ENCODE measurements around the gene EIF2AK3. TPM values are rescaled to one million over a fixed set of nuclear protein-coding genes. Genes with fewer than 3 reads are reported as not detected.
"Not testable (repeated sequence)": the region's sequence is repeated elsewhere in the genome, so short reads cannot be mapped to it uniquely, and the experiment has no call there.

EIF2AK3 gene
- total RNA-seq, 1 experiment from 2014 or later: 11.1 TPM

GRCh38 chr2:88599527-88599926 lies 27.7 kb downstream of the EIF2AK3 start:
- DNase-seq (ENCODE audit: low read depth): peak; percentile 21

DNA sequence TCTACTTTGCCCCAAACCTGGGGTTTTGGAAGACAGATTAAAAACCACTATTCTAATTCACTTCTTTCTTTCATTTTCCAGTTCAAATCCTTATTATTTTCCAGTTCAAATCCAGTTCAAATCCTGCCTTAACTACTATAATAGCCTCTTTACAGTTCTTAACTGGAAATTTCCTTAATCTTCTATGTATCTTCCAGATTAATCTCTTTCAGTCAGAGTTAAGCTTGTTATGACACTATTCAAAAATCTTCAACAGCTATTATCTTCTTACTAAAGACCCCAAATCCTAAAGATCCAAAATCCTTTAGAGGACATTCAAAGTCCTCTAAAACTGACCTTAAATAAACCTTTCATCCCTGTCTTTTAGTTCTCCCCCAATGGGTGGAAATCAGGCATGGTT lies 30.1 kb downstream of the EIF2AK3 start:
- no peak for DNase-seq (ENCODE audit: low read depth)

DNA sequence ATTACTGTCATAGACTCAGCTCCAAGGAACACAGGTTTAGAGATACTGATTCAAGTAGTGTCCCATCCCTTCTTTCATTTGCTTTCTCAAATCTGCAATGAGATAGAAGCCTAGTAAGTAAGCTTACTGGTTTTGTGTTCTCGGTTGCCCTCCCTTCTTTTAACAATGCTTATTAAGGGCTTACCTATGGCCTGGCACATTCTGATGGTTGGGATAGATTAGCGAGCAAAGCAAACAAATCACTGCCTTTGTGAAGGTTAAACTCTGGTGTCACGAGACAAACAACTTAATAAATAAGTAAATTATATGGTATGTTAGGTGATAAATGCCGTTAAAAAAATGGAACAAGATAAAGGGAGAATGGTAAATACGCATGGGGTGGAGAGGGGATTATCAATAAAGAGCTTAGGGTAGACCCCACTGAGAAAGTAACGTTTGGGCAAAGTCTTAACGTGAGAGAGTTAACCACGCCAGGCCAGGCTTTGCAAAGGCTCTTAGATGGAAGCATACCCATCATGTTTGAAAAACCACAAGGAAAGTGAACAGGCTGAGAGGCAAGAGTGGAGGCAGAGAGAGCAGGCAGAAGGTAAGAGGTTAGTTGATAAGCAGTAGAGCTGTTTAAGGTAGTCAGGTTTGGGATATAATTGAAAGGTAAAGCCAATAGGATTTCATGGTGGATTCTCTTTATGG lies 31.0 kb downstream of the EIF2AK3 start:
- no peak for DNase-seq (ENCODE audit: low read depth)

GRCh38 chr2:88591698-88592097 lies 35.6 kb downstream of the EIF2AK3 start:
- DNase-seq (ENCODE audit: low read depth): no peak

- DNase-seq (ENCODE audit: low read depth): peak; percentile 57
Observed at GRCh38 chr2:88590998-88591613, 36.2 kb downstream of the EIF2AK3 start.

DNA sequence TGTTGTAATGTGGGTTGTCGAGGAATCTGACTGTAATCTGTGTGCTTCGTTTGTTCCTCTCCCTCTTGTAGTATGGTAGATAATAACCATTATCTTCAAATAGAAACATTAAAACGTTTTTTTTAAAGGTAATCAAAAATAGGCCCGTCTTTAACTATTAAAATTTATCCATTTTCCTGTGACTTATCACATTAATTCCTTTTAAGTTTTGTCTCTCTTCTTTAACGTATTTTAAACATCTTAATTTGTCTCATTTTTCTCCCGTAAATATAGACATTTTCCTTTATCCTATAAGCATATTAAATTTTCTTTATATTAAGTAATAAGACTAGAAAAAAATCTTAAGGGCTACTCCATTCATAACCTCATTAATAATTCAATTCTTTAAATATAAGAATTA lies 41.3 kb downstream of the EIF2AK3 start:
- no peak for DNase-seq (ENCODE audit: low read depth)

GRCh38 chr2:88582030-88582429 lies 45.2 kb downstream of the EIF2AK3 start:
- no peak for DNase-seq (ENCODE audit: low read depth)

GRCh38 chr2:88580088-88580487 lies 47.2 kb downstream of the EIF2AK3 start:
- no peak for DNase-seq (ENCODE audit: low read depth)

GRCh38 chr2:88575630-88576029 lies 51.6 kb downstream of the EIF2AK3 start:
- DNase-seq (ENCODE audit: low read depth): no peak

DNA sequence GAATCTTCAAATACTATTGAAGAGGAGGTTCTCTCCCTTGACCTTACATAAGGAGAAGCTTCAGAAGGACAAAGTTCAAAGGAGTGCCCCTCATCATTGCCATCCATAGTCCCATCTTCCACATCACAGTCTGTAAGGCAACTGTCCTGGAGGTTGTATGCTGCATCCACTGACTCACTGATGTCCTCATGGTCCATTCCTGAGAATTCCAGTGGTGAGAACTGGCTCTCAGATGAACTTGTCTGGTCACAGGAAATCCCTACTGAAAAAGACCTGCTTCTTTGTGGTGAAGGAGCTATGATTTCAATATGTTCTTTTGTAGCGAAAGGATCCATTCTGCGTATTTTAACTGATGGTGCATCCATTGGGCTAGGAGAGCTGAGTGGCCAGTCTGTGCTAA lies 52.2 kb downstream of the EIF2AK3 start:
- DNase-seq (ENCODE audit: low read depth): no peak

GRCh38 chr2:88574445-88574844 lies 52.8 kb downstream of the EIF2AK3 start:
- DNase-seq (ENCODE audit: low read depth): no peak

- DNase-seq (ENCODE audit: low read depth): no peak
Observed at GRCh38 chr2:88568179-88568578, 59.1 kb downstream of the EIF2AK3 start.

- DNase-seq (ENCODE audit: low read depth): no peak
Observed at GRCh38 chr2:88564402-88564801, 62.9 kb downstream of the EIF2AK3 start.

GRCh38 chr2:88563129-88563528 lies 64.1 kb downstream of the EIF2AK3 start:
- DNase-seq (ENCODE audit: low read depth): no peak

- no peak for DNase-seq (ENCODE audit: low read depth)
Observed at GRCh38 chr2:88561646-88562388, 65.4 kb downstream of the EIF2AK3 start.

DNA sequence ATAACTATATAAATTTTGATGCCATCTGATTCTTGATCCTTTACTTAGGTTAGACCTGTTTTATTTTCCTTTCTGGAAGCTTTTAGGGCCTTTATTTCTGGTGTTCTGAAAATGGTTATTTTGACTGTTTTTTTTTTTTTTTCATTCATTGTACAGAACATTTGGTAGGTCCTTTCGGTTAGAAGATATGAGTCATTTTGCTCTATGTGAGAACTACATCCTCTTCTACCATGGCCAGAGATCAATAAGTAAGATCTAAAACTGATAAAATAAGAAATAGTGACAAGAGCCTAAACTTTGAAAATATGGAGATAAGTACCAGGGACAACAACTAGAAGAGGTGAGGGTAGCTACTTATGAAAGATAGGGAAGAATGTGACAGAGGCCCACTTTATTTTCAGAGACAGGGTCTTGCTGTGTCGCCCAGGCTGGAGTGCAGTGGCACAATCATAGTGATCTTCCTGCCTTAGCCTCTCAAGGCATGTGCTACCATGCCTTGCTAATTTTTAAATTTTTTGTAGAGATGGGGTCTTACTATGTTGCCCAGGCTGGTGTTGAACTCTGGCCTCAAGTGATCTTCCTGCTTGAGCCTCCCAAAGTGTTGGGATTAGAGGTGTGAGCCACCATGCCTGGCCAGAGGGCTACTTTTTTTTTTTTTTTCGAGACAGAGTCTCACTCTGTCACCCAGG lies 66.5 kb downstream of the EIF2AK3 start:
- no peak for DNase-seq (ENCODE audit: low read depth)

- no peak for DNase-seq (ENCODE audit: low read depth)
Observed at GRCh38 chr2:88557290-88557689, 70.0 kb downstream of the EIF2AK3 start.

- no peak for DNase-seq (ENCODE audit: low read depth)
Observed at GRCh38 chr2:88556026-88556425, 71.2 kb downstream of the EIF2AK3 start.

DNA sequence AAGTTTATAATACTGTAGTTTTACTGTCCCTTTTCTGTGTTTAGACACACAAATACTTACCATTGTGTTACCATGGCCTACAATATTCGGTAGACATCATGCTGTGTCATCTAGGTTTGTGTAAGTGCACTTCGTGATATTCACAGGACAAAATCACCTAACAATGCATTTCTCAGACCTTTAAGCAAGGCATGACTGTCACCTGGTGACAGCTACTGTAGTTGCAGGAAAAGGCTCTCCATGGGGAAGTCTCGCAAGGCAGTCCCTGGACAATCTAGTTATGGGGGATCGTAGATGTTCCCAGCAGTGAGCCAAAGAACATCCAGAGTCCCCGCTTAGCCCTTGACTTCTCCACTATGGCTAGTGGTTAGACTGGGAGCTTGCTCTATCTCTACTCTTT lies 73.1 kb downstream of the EIF2AK3 start:
- DNase-seq (ENCODE audit: low read depth): no peak

- DNase-seq (ENCODE audit: low read depth): no peak
Observed at GRCh38 chr2:88549616-88550292, 77.5 kb downstream of the EIF2AK3 start.

- not testable (repeated sequence) for DNase-seq (ENCODE audit: low read depth)
Observed at GRCh38 chr2:88546291-88546690, 81.0 kb downstream of the EIF2AK3 start.

- DNase-seq (ENCODE audit: low read depth): peak; percentile 40
Observed at GRCh38 chr2:88545118-88545517, 82.1 kb downstream of the EIF2AK3 start.

Data from LHCN-M2 (cell line).